Keratinocyte (primary cell): ENCODE data around the gene ADGRB2. TPM values are rescaled to one million over a fixed set of nuclear protein-coding genes. Genes with fewer than 3 reads are reported as not detected.

Source experiments
- DNase-seq: peaks from one replicate; pipeline ENCODE4 v3.0.0-alpha.2; 2011; ENCODE audit warnings: low read depth, missing footprints, low spot score
- FAIRE-seq: peaks from 2 replicates; lab custom pipeline; 2011; peaks lifted over from hg19 to GRCh38; lab: Jason Lieb, UNC
- H2AFZ ChIP-seq: 2 replicates; pipeline ENCODE4 v1.6.0; 2012; ENCODE audit warnings: low read length, control low read depth, inconsistent platforms; ENCODE audit not compliant: control insufficient read depth
- H3K27ac ChIP-seq: 2 replicates; pipeline ENCODE4 v1.5.1; 2011; ENCODE audit warnings: low read length; ENCODE audit not compliant: control insufficient read depth, insufficient read depth
- H3K27me3 ChIP-seq: 3 replicates; pipeline ENCODE4 v1.6.0; 2011; ENCODE audit warnings: low read length; ENCODE audit not compliant: control insufficient read depth, insufficient read depth; ENCODE audit errors: extremely low read depth
- H3K36me3 ChIP-seq, 2 experiments: 2 replicates in 1 of 2; 3 replicates in 1 of 2; pipeline ENCODE4 v1.5.1; 2011; ENCODE audit warnings: low read length in 2 of 2, mild to moderate bottlenecking in 1 of 2; ENCODE audit not compliant: control insufficient read depth in 2 of 2, insufficient read depth in 2 of 2; ENCODE audit errors: extremely low read depth in 1 of 2
- H3K4me1 ChIP-seq: 3 replicates; pipeline ENCODE4 v1.5.1; 2011; ENCODE audit warnings: low read length; ENCODE audit not compliant: control insufficient read depth, insufficient read depth; ENCODE audit errors: extremely low read depth
- H3K4me2 ChIP-seq: 3 replicates; pipeline ENCODE4 v1.6.0; 2011; ENCODE audit warnings: low read depth, low read length; ENCODE audit not compliant: control insufficient read depth, insufficient read depth; ENCODE audit errors: extremely low read depth
- H3K4me3 ChIP-seq, 3 experiments: fragments of 200-600 bp in 1 of 3; sonication (generic) in 1 of 3; 2 replicates in 2 of 3; 3 replicates in 1 of 3; pipeline ENCODE4 v1.5.1; 2011 to 2016; ENCODE audit warnings: low read length in 3 of 3, mild to moderate bottlenecking in 3 of 3, control low read depth in 2 of 3, inconsistent platforms in 1 of 3, low read depth in 1 of 3, mixed read lengths in 1 of 3, mixed run types in 1 of 3, moderate library complexity in 1 of 3; ENCODE audit not compliant: control insufficient read depth in 2 of 3, insufficient read depth in 2 of 3; ENCODE audit errors: extremely low read depth in 1 of 3
- H3K79me2 ChIP-seq: 2 replicates; pipeline ENCODE4 v1.6.0; 2012; ENCODE audit warnings: low read length; ENCODE audit not compliant: control insufficient read depth, insufficient read depth
- H3K9ac ChIP-seq: 3 replicates; pipeline ENCODE4 v1.6.0; 2011; ENCODE audit warnings: low read length; ENCODE audit not compliant: control insufficient read depth, insufficient read depth; ENCODE audit errors: extremely low read depth
- H3K9me1 ChIP-seq: 3 replicates; pipeline ENCODE4 v1.6.0; 2011; ENCODE audit warnings: low read length; ENCODE audit not compliant: control insufficient read depth, insufficient read depth; ENCODE audit errors: extremely low read depth
- H3K9me3 ChIP-seq: 2 replicates; pipeline ENCODE4 v1.5.1; 2012; ENCODE audit warnings: low read depth, low read length; ENCODE audit not compliant: control insufficient read depth
- H4K20me1 ChIP-seq: 3 replicates; pipeline ENCODE4 v1.6.0; 2011; ENCODE audit warnings: low read length; ENCODE audit not compliant: control insufficient read depth, insufficient read depth; ENCODE audit errors: extremely low read depth
- EZH2 ChIP-seq: IDR thresholded peaks from one replicate; pipeline ENCODE4 v1.6.1; 2012; ENCODE audit warnings: inconsistent platforms, mild to moderate bottlenecking, low read length, moderate library complexity
- dilution Hi-C: fragments of 300-500 bp; cut with MboI; formaldehyde crosslinking; loops from one replicate; pipeline ENCODE4 v1.7.0; 2020; ENCODE audit warnings: low sequenced_read_pairs; ENCODE audit not compliant: extremely low pct_ligation_motif_present
- polyA plus RNA-seq, 5 experiments: library from polyadenylated mRNA; depleted of rRNA in 3 of 5; stranded (reverse) in 3 of 5; stranded (forward) in 1 of 5; unstranded in 1 of 5; fragments of >200 nt; gene quantifications; 1 replicate in 1 of 5; 2 replicates in 3 of 5; 3 replicates in 1 of 5; pipeline versions ENCODE4 v1.2.1 to v1.2.3, GENCODE V29; 2011 to 2012; ENCODE audit warnings: missing spikeins in 2 of 5, low read depth in 1 of 5, low replicate concordance in 1 of 5
- TF ChIP-seq, protein P1 (sequence below), 3 experiments: IDR thresholded peaks in 1 of 3; conservative IDR thresholded peaks in 1 of 3; optimal IDR thresholded peaks in 1 of 3; 2 replicates in 2 of 3; 3 replicates in 1 of 3; pipeline versions ENCODE3 to v1.5.1; 2011; ENCODE audit warnings: low read length in 3 of 3, mild to moderate bottlenecking in 3 of 3, moderate library complexity in 2 of 3, control low read depth in 1 of 3, inconsistent platforms in 1 of 3; ENCODE audit not compliant: insufficient read depth in 2 of 3; ENCODE audit errors: extremely low read depth in 1 of 3

Gene ADGRB2
- polyA plus RNA-seq, 1 donor (not counting 4 experiments of a cell fraction or from before 2014, with no cell fraction given): 0.68 TPM

DNA sequence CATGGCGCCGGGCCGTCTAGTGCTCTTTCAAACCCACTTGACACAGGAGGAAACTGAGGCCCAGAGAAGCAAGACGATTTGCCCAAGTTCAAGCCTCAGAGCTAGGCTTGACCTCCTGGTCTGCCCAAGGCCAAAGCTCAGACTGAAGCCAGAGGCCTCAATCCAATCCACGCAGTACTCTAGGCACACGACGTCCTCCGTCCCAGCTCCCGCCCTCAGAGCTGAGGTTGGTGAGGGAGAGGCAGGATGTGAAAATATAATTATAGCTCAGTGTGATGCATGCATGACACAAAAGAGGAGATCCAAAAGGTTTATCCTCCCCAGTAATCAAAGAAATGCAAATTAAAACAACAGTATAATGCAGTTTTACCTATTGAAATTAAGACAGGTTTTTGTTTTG is 15.5 kb upstream of the ADGRB2 start:
- dilution Hi-C loops: no loop called here
- TF ChIP-seq, protein P1, sequence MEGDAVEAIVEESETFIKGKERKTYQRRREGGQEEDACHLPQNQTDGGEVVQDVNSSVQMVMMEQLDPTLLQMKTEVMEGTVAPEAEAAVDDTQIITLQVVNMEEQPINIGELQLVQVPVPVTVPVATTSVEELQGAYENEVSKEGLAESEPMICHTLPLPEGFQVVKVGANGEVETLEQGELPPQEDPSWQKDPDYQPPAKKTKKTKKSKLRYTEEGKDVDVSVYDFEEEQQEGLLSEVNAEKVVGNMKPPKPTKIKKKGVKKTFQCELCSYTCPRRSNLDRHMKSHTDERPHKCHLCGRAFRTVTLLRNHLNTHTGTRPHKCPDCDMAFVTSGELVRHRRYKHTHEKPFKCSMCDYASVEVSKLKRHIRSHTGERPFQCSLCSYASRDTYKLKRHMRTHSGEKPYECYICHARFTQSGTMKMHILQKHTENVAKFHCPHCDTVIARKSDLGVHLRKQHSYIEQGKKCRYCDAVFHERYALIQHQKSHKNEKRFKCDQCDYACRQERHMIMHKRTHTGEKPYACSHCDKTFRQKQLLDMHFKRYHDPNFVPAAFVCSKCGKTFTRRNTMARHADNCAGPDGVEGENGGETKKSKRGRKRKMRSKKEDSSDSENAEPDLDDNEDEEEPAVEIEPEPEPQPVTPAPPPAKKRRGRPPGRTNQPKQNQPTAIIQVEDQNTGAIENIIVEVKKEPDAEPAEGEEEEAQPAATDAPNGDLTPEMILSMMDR (optimal IDR thresholded peaks at IDR 0.05 in 1 of 3, IDR thresholded peaks at IDR 0.05 in 1 of 3, conservative IDR thresholded peaks at IDR 0.05 in 1 of 3; ENCODE audit: extremely low read depth in 1 of 3, insufficient read depth in 2 of 3, low read length in 3 of 3): no peak
- TF ChIP-seq EZH2: no peak
- no peaks in the 10 kb centered on the region for H3K9me1 ChIP-seq
- H3K79me2 ChIP-seq: no peaks in the 10 kb centered on the region
- H4K20me1 ChIP-seq: no peaks in the 10 kb centered on the region
- no peak for FAIRE-seq
- no peak overlapping the region for H2AFZ ChIP-seq
- H3K36me3 ChIP-seq: no peaks in the 10 kb centered on the region
- H3K4me1 ChIP-seq: peaks cover 3% of the 10 kb centered on the region
- no peak overlapping the region for H3K4me2 ChIP-seq
- H3K9ac ChIP-seq: no peak overlapping the region
- H3K27ac ChIP-seq: no peak overlapping the region
- no peak for DNase-seq
- H3K27me3 ChIP-seq: no peaks in the 10 kb centered on the region
- H3K9me3 ChIP-seq: no peaks in the 10 kb centered on the region
- no peak overlapping the region for H3K4me3 ChIP-seq

DNA sequence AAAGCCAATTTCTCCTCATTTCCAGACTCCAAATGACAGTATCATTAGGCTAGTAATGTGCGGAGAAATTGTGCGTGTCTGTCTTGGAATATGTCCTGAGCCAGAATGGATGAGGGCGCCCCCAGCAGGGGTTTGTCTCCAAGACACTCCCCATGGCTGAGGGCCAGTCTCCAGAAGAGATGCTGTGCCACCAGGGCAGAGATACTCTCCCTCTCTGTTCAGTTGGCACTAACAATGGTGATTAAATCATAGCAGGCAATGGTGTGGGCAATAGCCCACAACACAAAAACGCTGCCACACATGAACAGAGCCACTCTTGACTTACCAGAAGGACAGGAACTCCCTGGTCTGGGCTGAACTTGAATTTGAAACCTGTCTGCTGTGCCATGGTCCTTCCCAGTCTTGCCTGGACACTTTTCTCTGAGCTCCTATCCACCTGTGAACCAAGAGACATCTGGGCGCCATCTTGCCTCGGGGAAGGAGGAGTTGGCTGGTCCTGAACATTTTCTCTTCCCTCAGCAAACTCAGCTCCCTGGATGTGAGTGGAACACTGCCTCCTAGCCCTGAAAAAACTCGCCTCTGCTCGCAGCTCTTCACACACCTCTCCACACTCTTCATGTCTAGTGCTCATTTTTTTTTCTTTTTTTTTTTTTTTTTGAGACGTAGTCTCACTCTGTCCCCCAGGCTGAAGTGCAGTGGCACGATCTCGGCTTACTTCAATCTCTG is 14.8 kb upstream of the ADGRB2 start:
- H3K79me2 ChIP-seq: no peaks in the 10 kb centered on the region
- no peak overlapping the region for H3K4me2 ChIP-seq
- H3K9ac ChIP-seq: no peak overlapping the region
- H3K4me3 ChIP-seq: no peak overlapping the region
- no peaks in the 10 kb centered on the region for H4K20me1 ChIP-seq
- H3K27ac ChIP-seq: no peak overlapping the region
- DNase-seq (no peak), FAIRE-seq (no peak)
- TF ChIP-seq EZH2: no peak
- TF ChIP-seq, protein P1 (optimal IDR thresholded peaks at IDR 0.05 in 1 of 3, IDR thresholded peaks at IDR 0.05 in 1 of 3, conservative IDR thresholded peaks at IDR 0.05 in 1 of 3; ENCODE audit: extremely low read depth in 1 of 3, insufficient read depth in 2 of 3, low read length in 3 of 3): no peak
- H3K9me1 ChIP-seq: no peaks in the 10 kb centered on the region
- no peaks in the 10 kb centered on the region for H3K9me3 ChIP-seq
- peaks cover 1% of the 10 kb centered on the region for H3K27me3 ChIP-seq
- no peak overlapping the region for H2AFZ ChIP-seq
- no peaks in the 10 kb centered on the region for H3K36me3 ChIP-seq
- dilution Hi-C loops: no loop called here
- peaks cover 3% of the 10 kb centered on the region for H3K4me1 ChIP-seq
